SK-N-SH (cell line): ENCODE results near the gene GUCY2D. TPM values are rescaled to one million over a fixed set of nuclear protein-coding genes. Genes with fewer than 3 reads are reported as not detected.
"Not testable (repeated sequence)": the region's sequence is repeated elsewhere in the genome, so short reads cannot be mapped to it uniquely, and the experiment has no call there.

ENCODE experiments used
- CTCF ChIA-PET: fragments of 300-600, 350-600 bp; formaldehyde crosslinking; extraction: SDS; loops from one replicate; lab custom pipeline; 2021; lab: Yijun Ruan, JAX
- POLR2A ChIA-PET: fragments of 350-600 bp; sonication (Branson Sonifier 250); formaldehyde crosslinking; extraction: SDS; loops from one replicate; lab custom pipeline; 2020; ENCODE audit warnings: antibody characterized with exemption, inconsistent platforms; lab: Yijun Ruan, JAX
- DNase-seq: peaks from one replicate; pipeline ENCODE4 v3.0.0; 2012
- H2AFZ ChIP-seq: fragments of 200-600 bp; sonication (generic); 2 replicates; pipeline ENCODE4 v1.8.1; 2016; ENCODE audit warnings: antibody characterized with exemption, mild to moderate bottlenecking, low read depth
- H3F3A ChIP-seq: fragments of 200-600 bp; sonication (generic); replicated peaks from 2 replicates; pipeline ENCODE3; 2016; ENCODE audit warnings: antibody characterized with exemption, mild to moderate bottlenecking; ENCODE audit not compliant: insufficient read depth
- H3K27ac ChIP-seq, 2 experiments: fragments of 200-500 bp in 1 of 2; fragments of 200-600 bp in 1 of 2; sonication (Bioruptor generic) in 1 of 2; sonication (generic), shearing (Covaris generic) in 1 of 2; 2 replicates each; pipeline versions ENCODE4 v1.5.1 to v1.6.1; 2014 to 2016; ENCODE audit warnings: low read depth in 2 of 2, inconsistent platforms in 1 of 2, low read length in 1 of 2, mild to moderate bottlenecking in 1 of 2, mixed read lengths in 1 of 2
- H3K27me3 ChIP-seq: fragments of 200-600 bp; sonication (generic), shearing (Covaris generic); 2 replicates; pipeline ENCODE4 v1.6.1; 2016; ENCODE audit warnings: mixed run types; ENCODE audit not compliant: insufficient read depth
- H3K36me3 ChIP-seq, 2 experiments: fragments of 200-500 bp in 1 of 2; fragments of 200-600 bp in 1 of 2; sonication (Bioruptor generic) in 1 of 2; sonication (generic) in 1 of 2; replicated peaks in 1 of 2; 2 replicates each; pipeline versions ENCODE3 to v1.5.1; 2014 to 2016; ENCODE audit warnings: low read length in 1 of 2, mild to moderate bottlenecking in 1 of 2; ENCODE audit not compliant: insufficient read depth in 2 of 2, control insufficient read depth in 1 of 2
- H3K4me1 ChIP-seq, 2 experiments: fragments of 200-500 bp in 1 of 2; fragments of 200-600 bp in 1 of 2; sonication (Bioruptor generic) in 1 of 2; sonication (generic), shearing (Covaris generic) in 1 of 2; 2 replicates each; pipeline versions ENCODE4 v1.5.1 to v1.6.1; 2014 to 2016; ENCODE audit warnings: low read depth in 1 of 2, low read length in 1 of 2, mixed run types in 1 of 2; ENCODE audit not compliant: insufficient read depth in 2 of 2, control insufficient read depth in 1 of 2
- H3K4me2 ChIP-seq: fragments of 200-600 bp; sonication (generic), shearing (Covaris generic); 2 replicates; pipeline ENCODE4 v1.6.1; 2017; ENCODE audit warnings: mixed run types
- H3K4me3 ChIP-seq, 2 experiments: fragments of 200-500 bp in 1 of 2; fragments of 200-600 bp in 1 of 2; sonication (Bioruptor generic) in 1 of 2; sonication (generic), shearing (Covaris generic) in 1 of 2; 2 replicates each; pipeline versions ENCODE4 v1.5.1 to v1.8.1; 2014 to 2016; ENCODE audit warnings: low read depth in 2 of 2, inconsistent platforms in 1 of 2, low read length in 1 of 2, mild to moderate bottlenecking in 1 of 2, mixed read lengths in 1 of 2, moderate library complexity in 1 of 2
- H3K79me2 ChIP-seq: fragments of 200-600 bp; sonication (generic); 2 replicates; pipeline ENCODE4 v1.8.1; 2017; ENCODE audit warnings: mild to moderate bottlenecking; ENCODE audit not compliant: insufficient read depth
- H3K9ac ChIP-seq: fragments of 200-600 bp; sonication (generic); 2 replicates; pipeline ENCODE4 v1.6.1; 2017; ENCODE audit warnings: mixed run types
- H3K9me2 ChIP-seq: fragments of 200-600 bp; sonication (generic); 2 replicates; pipeline ENCODE4 v1.6.1; 2017; ENCODE audit warnings: mixed run types
- H3K9me3 ChIP-seq: fragments of 200-600 bp; sonication (generic); 2 replicates; pipeline ENCODE4 v1.6.1; 2017; ENCODE audit warnings: mixed run types, mild to moderate bottlenecking, moderate library complexity
- H4K20me1 ChIP-seq: fragments of 200-600 bp; sonication (generic); 2 replicates; pipeline ENCODE4 v1.6.1; 2017; ENCODE audit warnings: mild to moderate bottlenecking, mixed run types; ENCODE audit not compliant: insufficient read depth
- EP300 ChIP-seq, 2 experiments: IDR thresholded peaks; 2 replicates each; pipeline versions ENCODE4 v1.4.0 to v1.6.1; 2012; ENCODE audit warnings: borderline replicate concordance in 1 of 2, low read depth in 1 of 2, low read length in 1 of 2
- MEF2A ChIP-seq: IDR thresholded peaks from 2 replicates; pipeline ENCODE4 v1.4.0; 2012; ENCODE audit warnings: low read depth, borderline replicate concordance
- PBX3 ChIP-seq: IDR thresholded peaks from 2 replicates; pipeline ENCODE4; 2012
- RCOR1 ChIP-seq: fragments of 150-350 bp; IDR thresholded peaks from 2 replicates; pipeline ENCODE4 v1.6.1; 2017; ENCODE audit warnings: antibody characterized with exemption, low read length
- REST ChIP-seq: IDR thresholded peaks from 2 replicates; pipeline ENCODE4 v1.6.1; 2012; ENCODE audit warnings: mild to moderate bottlenecking, low read depth, low read length, moderate library complexity
- SIN3A ChIP-seq: IDR thresholded peaks from 2 replicates; pipeline ENCODE4 v1.6.1; 2012; ENCODE audit warnings: low read depth, mild to moderate bottlenecking, low read length, moderate library complexity, borderline replicate concordance
- SMC3 ChIP-seq: IDR thresholded peaks from 2 replicates; pipeline ENCODE4 v1.6.1; 2012; ENCODE audit warnings: low read depth, low read length, improper control_type of control experiment
- TCF12 ChIP-seq: IDR thresholded peaks from 2 replicates; pipeline ENCODE4 v1.4.0; 2012
- ZBTB33 ChIP-seq: IDR thresholded peaks from 2 replicates; pipeline ENCODE4 v1.4.0; 2012; ENCODE audit warnings: low read depth, borderline replicate concordance
- WGBS: methylation state at CpG from one replicate; pipeline ENCODE4 v1.1.6; 2017; ENCODE audit warnings: low lambda C conversion rate; 5-methylcytosine and 5-hydroxymethylcytosine counted together
- polyA plus RNA-seq, 3 experiments: library from polyadenylated mRNA; depleted of rRNA; stranded (reverse); fragments of >200 nt; gene quantifications; 2 replicates each; pipeline ENCODE4 v1.2.3, GENCODE V29; 2012

Gene GUCY2D
- polyA plus RNA-seq (2012; rRNA removed): not detected in 2 replicates
- polyA plus RNA-seq (2012; cell fraction: cytosol; rRNA removed): not detected in 2 replicates
- polyA plus RNA-seq (2012; cell fraction: nucleus; rRNA removed): 0.01 and 0.07 TPM in 2 replicates

- no peaks in the 10 kb centered on the region for H3F3A ChIP-seq
- TF ChIP-seq EP300 (IDR thresholded peaks at IDR 0.05; ENCODE audit: borderline replicate concordance in 1 of 2, low read depth in 1 of 2, low read length in 1 of 2) (no peak), ZBTB33 (no peak), RCOR1 (no peak), PBX3 (no peak), TCF12 (no peak), SMC3 (no peak), MEF2A (no peak), SIN3A (no peak), REST (no peak)
- H3K4me3 ChIP-seq: no peak within 1 kb of the TSS
- WGBS: 74% methylated on average over 17 of the region's 18 CpGs
- peaks cover 12% of the 10 kb centered on the region; the same call in 1 of the 2 replicates for H3K27me3 ChIP-seq
- no peaks in the 10 kb centered on the region for H4K20me1 ChIP-seq
- H3K79me2 ChIP-seq: no peaks in the 10 kb centered on the region
- H3K36me3 ChIP-seq: no peaks in the 10 kb centered on the region
- no peak for DNase-seq
- no peaks in the 10 kb centered on the region for H3K9me2 ChIP-seq
- no peak within 1 kb of the TSS for H3K4me2 ChIP-seq
- H3K4me1 ChIP-seq: no peaks in the 10 kb centered on the region
- no peak within 1 kb of the TSS for H3K27ac ChIP-seq
- H2AFZ ChIP-seq: no peak within 1 kb of the TSS
- no peaks in the 10 kb centered on the region for H3K9me3 ChIP-seq
- ChIA-PET POLR2A (no interaction called here), CTCF (interaction anchor here (0.6 to 2.1 kb wide), 12 partner anchors 10 to 167 kb away, joined by 3 to 32 read pairs (median 5); no protein-coding TSS in a partner anchor)
- H3K9ac ChIP-seq: no peak within 1 kb of the TSS
Measured at GRCh38 chr17:8001976-8002720, at the start of gene GUCY2D. Gene GUCY2D, plus strand, starts transcription at chr17:8002615. Its CDS starts 433 bp downstream, at chr17:8003048.

- H3K9me2 ChIP-seq, H3K4me2 ChIP-seq, H3K27me3 ChIP-seq, H3F3A ChIP-seq, H3K27ac ChIP-seq, POLR2A ChIA-PET, H4K20me1 ChIP-seq, DNase-seq, H3K4me3 ChIP-seq, H3K79me2 ChIP-seq, H3K9ac ChIP-seq, H2AFZ ChIP-seq, H3K4me1 ChIP-seq, H3K9me3 ChIP-seq: not testable (repeated sequence)
- H3K36me3 ChIP-seq: peaks cover 8 to 18% of the 10 kb centered on the region in 2 experiments
- CTCF ChIA-PET: interaction anchor here (0.8 to 1.9 kb wide), 4 partner anchors 14 to 96 kb away, joined by 3 to 6 read pairs (median 3); partner anchors contain the start of gene NAA38
- WGBS: 87% methylated on average over 7 of the region's 13 CpGs
Measured at GRCh38 chr17:7953266-7953665, 49.1 kb upstream of the GUCY2D start.
